HTERT RPE-1 (cell line): ENCODE results near the gene SPINT4.
"Not testable (repeated sequence)": the region's sequence is repeated elsewhere in the genome, so short reads cannot be mapped to it uniquely, and the experiment has no call there.

Experiments
- in situ Hi-C: fragments of 300-500 bp; cut with MboI; formaldehyde crosslinking; loops from 4 replicates; pipeline ENCODE4 v1.14.3; 2020; ENCODE audit warnings: low sequenced_read_pairs

Gene SPINT4

GRCh38 chr20:45722047-45722446, at the start of gene SPINT4:
Gene SPINT4 (plus strand): TSS chr20:45722347. CDS start chr20:45722368, 21 bp downstream.
- in situ Hi-C loops: no loop called here

- in situ Hi-C loops: no loop called here
These were observed 49.4 kb upstream of the SPINT4 start for GRCh38 chr20:45672765-45673164.

- in situ Hi-C loops: no loop called here
These were observed 42.5 kb upstream of the SPINT4 start for GRCh38 chr20:45679650-45680049.

- in situ Hi-C loops: no loop called here
These were observed 36.3 kb upstream of the SPINT4 start for GRCh38 chr20:45685896-45686295.

GRCh38 chr20:45693346-45693745, 28.8 kb upstream of the SPINT4 start:
- in situ Hi-C loops: not testable (repeated sequence)

- in situ Hi-C loops: no loop called here
These were observed 26.7 kb upstream of the SPINT4 start for GRCh38 chr20:45695496-45695895.

GRCh38 chr20:45701104-45701503, 21.0 kb upstream of the SPINT4 start:
- in situ Hi-C loops: no loop called here

- in situ Hi-C loops: no loop called here
These were observed 20.3 kb upstream of the SPINT4 start, which contains the start of gene WFDC13 for GRCh38 chr20:45701873-45702272. Gene WFDC13 (plus strand): TSS chr20:45702038. CDS start chr20:45702124, 86 bp downstream.

GRCh38 chr20:45704969-45705637, 17.0 kb upstream of the SPINT4 start, which contains the start of gene WFDC10B:
Gene WFDC10B (minus strand): TSS chr20:45705019. CDS start chr20:45685992, 19,027 bp downstream.
- in situ Hi-C loops: no loop called here

- in situ Hi-C loops: not testable (repeated sequence)
These were observed 5.9 kb upstream of the SPINT4 start for GRCh38 chr20:45716141-45716688.

- in situ Hi-C loops: no loop called here
These were observed 3.0 kb downstream of the SPINT4 start for GRCh38 chr20:45725134-45725533.

- in situ Hi-C loops: no loop called here
These were observed 4.9 kb downstream of the SPINT4 start for GRCh38 chr20:45727044-45727443.

GRCh38 chr20:45732199-45732598, 10.1 kb downstream of the SPINT4 start:
- in situ Hi-C loops: no loop called here

GRCh38 chr20:45735552-45735951, 13.4 kb downstream of the SPINT4 start:
- in situ Hi-C loops: no loop called here

- in situ Hi-C loops: no loop called here
These were observed 13.8 kb downstream of the SPINT4 start for GRCh38 chr20:45735988-45736387.

GRCh38 chr20:45742596-45742995, 20.4 kb downstream of the SPINT4 start:
- in situ Hi-C loops: no loop called here

GRCh38 chr20:45745015-45745414, 22.9 kb downstream of the SPINT4 start:
- in situ Hi-C loops: no loop called here

GRCh38 chr20:45751721-45752120, 29.6 kb downstream of the SPINT4 start:
- in situ Hi-C loops: no loop called here

GRCh38 chr20:45752746-45753145, 30.6 kb downstream of the SPINT4 start:
- in situ Hi-C loops: no loop called here

GRCh38 chr20:45758096-45758495, 35.9 kb downstream of the SPINT4 start:
- in situ Hi-C loops: no loop called here

GRCh38 chr20:45759921-45760320, 37.8 kb downstream of the SPINT4 start:
- in situ Hi-C loops: not testable (repeated sequence)

GRCh38 chr20:45761966-45762365, 39.8 kb downstream of the SPINT4 start:
- in situ Hi-C loops: not testable (repeated sequence)
